SK-N-SH treated with all-trans-retinoic acid at 6 μM for 48 hours (cell line): ENCODE data around the gene LARP4B.

ENCODE experiments used
- ATAC-seq: fragments of 200-7000 bp; cut with Tn5 transposase; 3 replicates; pipeline ENCODE4 v1.9.1; 2020; ENCODE audit warnings: mild to moderate bottlenecking, moderate library complexity
- ARNTL ChIP-seq: fragments of 450-650 bp; formaldehyde crosslinking; IDR thresholded peaks from 2 replicates; pipeline ENCODE4 v1.5.0; 2020; ENCODE audit warnings: low read depth, mild to moderate bottlenecking, moderate library complexity, borderline replicate concordance
- CSDC2 ChIP-seq: fragments of 250-450 bp; sonication (Bioruptor Pico); IDR thresholded peaks from 2 replicates; pipeline ENCODE4 v1.5.0; 2020; ENCODE audit warnings: mild to moderate bottlenecking, moderate library complexity
- CSRNP3 ChIP-seq: fragments of 250-450 bp; sonication (Bioruptor Pico); IDR thresholded peaks from 2 replicates; pipeline ENCODE4 v1.5.1; 2021; ENCODE audit warnings: mild to moderate bottlenecking, moderate library complexity
- ESRRG ChIP-seq: fragments of 250-450 bp; sonication (Bioruptor Pico); IDR thresholded peaks from 2 replicates; pipeline ENCODE4 v1.6.1; 2021; ENCODE audit warnings: mild to moderate bottlenecking
- PATZ1 ChIP-seq: fragments of 250-450 bp; sonication (Bioruptor Pico); IDR thresholded peaks from 2 replicates; pipeline ENCODE4 v1.8.0; 2020; ENCODE audit warnings: mild to moderate bottlenecking, moderate library complexity, borderline replicate concordance
- POU6F1 ChIP-seq: fragments of 250-450 bp; sonication (Bioruptor Pico); IDR thresholded peaks from 2 replicates; pipeline ENCODE4 v1.8.0; 2021; ENCODE audit warnings: low read depth, mild to moderate bottlenecking, moderate library complexity, borderline replicate concordance
- PPARA ChIP-seq: fragments of 250-450 bp; sonication (Bioruptor Pico); IDR thresholded peaks from 2 replicates; pipeline ENCODE4 v1.5.0; 2020; ENCODE audit warnings: mild to moderate bottlenecking, borderline replicate concordance
- RARB ChIP-seq: fragments of 250-450 bp; sonication (Bioruptor Pico); IDR thresholded peaks from 2 replicates; pipeline ENCODE4 v1.8.0; 2021; ENCODE audit warnings: mild to moderate bottlenecking, moderate library complexity
- SNAI2 ChIP-seq: fragments of 250-450 bp; sonication (Bioruptor Pico); IDR thresholded peaks from 2 replicates; pipeline ENCODE4 v1.5.0; 2020; ENCODE audit warnings: mild to moderate bottlenecking, moderate library complexity
- TCF4 ChIP-seq: fragments of 250-450 bp; sonication (Bioruptor Pico); IDR thresholded peaks from 2 replicates; pipeline ENCODE4 v1.8.0; 2021; ENCODE audit warnings: mild to moderate bottlenecking, moderate library complexity, borderline replicate concordance
- TSHZ2 ChIP-seq: fragments of 250-450 bp; sonication (Bioruptor Pico); IDR thresholded peaks from 2 replicates; pipeline ENCODE4 v1.5.0; 2020; ENCODE audit warnings: mild to moderate bottlenecking, moderate library complexity
- ZC3H10 ChIP-seq: fragments of 250-450 bp; sonication (Bioruptor Pico); IDR thresholded peaks from 2 replicates; pipeline ENCODE4 v1.5.1; 2021; ENCODE audit warnings: mild to moderate bottlenecking, moderate library complexity
- ZFP30 ChIP-seq: fragments of 450-650 bp; formaldehyde crosslinking; IDR thresholded peaks from 2 replicates; pipeline ENCODE4 v1.5.0; 2022; ENCODE audit warnings: mild to moderate bottlenecking, moderate library complexity
- ZNF565 ChIP-seq: fragments of 450-650 bp; formaldehyde crosslinking; conservative IDR thresholded peaks from 2 replicates; pipeline ENCODE4 v1.5.0; 2020; ENCODE audit warnings: low read depth, mild to moderate bottlenecking, moderate library complexity
- ZNF70 ChIP-seq: fragments of 450-650 bp; formaldehyde crosslinking; IDR thresholded peaks from 2 replicates; pipeline ENCODE4 v1.5.0; 2020; ENCODE audit warnings: mild to moderate bottlenecking, moderate library complexity
- ZNF8 ChIP-seq: fragments of 450-650 bp; formaldehyde crosslinking; IDR thresholded peaks from 2 replicates; pipeline ENCODE4 v1.5.0; 2020; ENCODE audit warnings: mild to moderate bottlenecking, moderate library complexity

Gene LARP4B

GRCh38 chr10:929960-930624, 1.4 kb downstream of the LARP4B start:
- TF ChIP-seq POU6F1 (CRISPR knock-in tag), result no peak
- TF ChIP-seq PPARA, result no peak
- no peak for TF ChIP-seq CSRNP3 (CRISPR knock-in tag)
- no peak for TF ChIP-seq ARNTL (CRISPR knock-in tag)
- no peak for TF ChIP-seq ESRRG (CRISPR knock-in tag)
- no peak for TF ChIP-seq TSHZ2 (CRISPR knock-in tag)
- TF ChIP-seq ZFP30 (CRISPR knock-in tag), result no peak
- TF ChIP-seq ZNF70 (CRISPR knock-in tag), result no peak
- TF ChIP-seq ZNF8 (CRISPR knock-in tag), result no peak
- no peak for TF ChIP-seq CSDC2
- no peak for TF ChIP-seq ZNF565 (CRISPR knock-in tag)
- TF ChIP-seq, all 23 proteins: peak for 0

GRCh38 chr10:927131-927530, 4.4 kb downstream of the LARP4B start:
- no peak for ATAC-seq
- TF ChIP-seq ZNF70 (CRISPR knock-in tag) (no peak), ZNF565 (CRISPR knock-in tag) (no peak)

More at GRCh38 chr10:929960-930624, 1.4 kb downstream of the LARP4B start:
- ATAC-seq, result no peak; the same call in 2 of the 3 replicates

- TF ChIP-seq ARNTL (CRISPR knock-in tag) (no peak), TCF4 (no peak), CSDC2 (no peak), POU6F1 (CRISPR knock-in tag) (no peak), ZC3H10 (CRISPR knock-in tag) (no peak), ZNF8 (CRISPR knock-in tag) (no peak), CSRNP3 (CRISPR knock-in tag) (no peak), ESRRG (CRISPR knock-in tag) (no peak), SNAI2 (CRISPR knock-in tag) (no peak), ZNF70 (CRISPR knock-in tag) (no peak), PATZ1 (no peak), TSHZ2 (CRISPR knock-in tag) (no peak), RARB (no peak)
Observed at GRCh38 chr10:926075-926698, 5.3 kb downstream of the LARP4B start.

More at GRCh38 chr10:926075-926698, 5.3 kb downstream of the LARP4B start:
- ATAC-seq, result no peak
